RWPE2 (cell line): Measurements from ENCODE around the gene RHBDF2.

Source experiments
- ATAC-seq: fragments of 200-7000 bp; cut with Tn5 transposase; 3 replicates; pipeline ENCODE4 v1.9.1; 2021; ENCODE audit warnings: low read depth
- DNase-seq: peaks from one replicate; pipeline ENCODE4 v3.0.0-alpha.2; 2020; ENCODE audit warnings: low spot score
- H3K27ac ChIP-seq: fragments of 450-650 bp; 2 replicates; pipeline ENCODE4 v1.5.1; 2017; ENCODE audit warnings: mild to moderate bottlenecking; ENCODE audit not compliant: poor library complexity, severe bottlenecking
- H3K27me3 ChIP-seq: fragments of 250-450 bp; sonication (Bioruptor Pico); 2 replicates; pipeline ENCODE4 v1.5.1; 2021; ENCODE audit warnings: mild to moderate bottlenecking, moderate library complexity; ENCODE audit not compliant: insufficient read depth, poor library complexity, severe bottlenecking
- H3K36me3 ChIP-seq: fragments of 250-450 bp; sonication (Bioruptor Pico); 2 replicates; pipeline ENCODE4 v1.5.1; 2020; ENCODE audit warnings: low read depth, mild to moderate bottlenecking, moderate library complexity
- H3K4me1 ChIP-seq: fragments of 250-450 bp; sonication (Bioruptor Pico); 2 replicates; pipeline ENCODE4 v1.5.1; 2021; ENCODE audit warnings: mild to moderate bottlenecking, moderate library complexity; ENCODE audit not compliant: insufficient read depth, poor library complexity, severe bottlenecking
- H3K4me3 ChIP-seq: fragments of 250-450 bp; sonication (Bioruptor Pico); 2 replicates; pipeline ENCODE4 v1.5.1; 2021; ENCODE audit warnings: mild to moderate bottlenecking, moderate library complexity; ENCODE audit not compliant: severe bottlenecking
- H3K9me3 ChIP-seq: fragments of 250-450 bp; sonication (Bioruptor Pico); 2 replicates; pipeline ENCODE4 v1.5.1; 2021; ENCODE audit warnings: mild to moderate bottlenecking, moderate library complexity; ENCODE audit not compliant: severe bottlenecking
- CTCF ChIP-seq: fragments of 450-650 bp; IDR thresholded peaks from one replicate; pipeline ENCODE4 v1.5.1; 2017; ENCODE audit warnings: mild to moderate bottlenecking, moderate library complexity; ENCODE audit not compliant: poor library complexity, severe bottlenecking

Gene RHBDF2

GRCh38 chr17:76542566-76542971 lies 41.3 kb upstream of the RHBDF2 start:
- DNase-seq (no peak), ATAC-seq (no peak)
- Histone ChIP-seq H3K4me1 (peaks cover 28% of the 10 kb centered on the region), H3K4me3 (no peak overlapping the region), H3K9me3 (no peaks in the 10 kb centered on the region), H3K27me3 (no peaks in the 10 kb centered on the region), H3K27ac (no peak overlapping the region), H3K36me3 (no peaks in the 10 kb centered on the region)
- no peak for TF ChIP-seq CTCF

GRCh38 chr17:76541739-76542454 lies 40.7 kb upstream of the RHBDF2 start:
- TF ChIP-seq CTCF: no peak
- Histone ChIP-seq H3K27ac (peak overlapping the region; percentile 51), H3K36me3 (no peaks in the 10 kb centered on the region), H3K9me3 (no peaks in the 10 kb centered on the region), H3K4me1 (peaks cover 21% of the 10 kb centered on the region), H3K27me3 (no peaks in the 10 kb centered on the region), H3K4me3 (no peak overlapping the region)
- DNase-seq: no peak
- ATAC-seq: no peak

- DNase-seq: peak; percentile 95
Observed at GRCh38 chr17:76540381-76541300, 39.4 kb upstream of the RHBDF2 start.

GRCh38 chr17:76539631-76540271 lies 38.5 kb upstream of the RHBDF2 start, which contains the start of gene PRCD:
PRCD (plus strand) TSS chr17:76540044; CDS start chr17:76540142, 98 bp downstream.
- Histone ChIP-seq H3K4me1 (peaks cover 16% of the 10 kb centered on the region), H3K36me3 (no peaks in the 10 kb centered on the region), H3K4me3 (no peak within 1 kb of the TSS), H3K9me3 (no peaks in the 10 kb centered on the region), H3K27me3 (no peaks in the 10 kb centered on the region), H3K27ac (peak within 1 kb of the TSS; percentile 51)
- DNase-seq (no peak), ATAC-seq (no peak)
- no peak for TF ChIP-seq CTCF

More at GRCh38 chr17:76540381-76541300, 39.4 kb upstream of the RHBDF2 start:
- no peak overlapping the region for H3K4me3 ChIP-seq
- no peaks in the 10 kb centered on the region for H3K9me3 ChIP-seq
- no peaks in the 10 kb centered on the region for H3K36me3 ChIP-seq
- TF ChIP-seq CTCF: no peak
- peak overlapping the region; percentile 51 for H3K27ac ChIP-seq
- peak; percentile 94 for ATAC-seq
- no peaks in the 10 kb centered on the region for H3K27me3 ChIP-seq
- H3K4me1 ChIP-seq: peaks cover 9% of the 10 kb centered on the region
